ENCODE data around the gene MACROD2.

GRCh38 chr20:15866916-15867730 is 1871.8 kb downstream of the MACROD2 start:
- TF ChIP-seq CTCF (optimal IDR thresholded peaks at IDR 0.05 in 1 of 3, IDR thresholded peaks at IDR 0.05 in 1 of 3, conservative IDR thresholded peaks at IDR 0.05 in 1 of 3; ENCODE audit: extremely low read depth in 1 of 3, insufficient read depth in 2 of 3, low read length in 3 of 3) (no peak), EZH2 (IDR thresholded peaks at IDR 0.05; ENCODE audit: low read length) (no peak)
